Pancreas (tissue), 10 donors: ENCODE measurements around the gene LRFN2. TPM values are rescaled to one million over a fixed set of nuclear protein-coding genes. Genes with fewer than 3 reads are reported as not detected.

ENCODE experiments used
- ATAC-seq, 4 donors: fragments of 200-7000 bp; cut with Tn5 transposase; one replicate each; pipeline versions ENCODE4 v1.8.0 to v1.9.1; 2020; ENCODE audit warnings: mild to moderate bottlenecking in 4 of 4, moderate library complexity in 4 of 4
- DNase-seq, 6 donors: peaks; one replicate each; pipeline ENCODE4 v3.0.0-alpha.2; 2020
- FAIRE-seq: peaks from 2 replicates; lab custom pipeline; 2012; peaks lifted over from hg19 to GRCh38; lab: Jason Lieb, UNC
- H3K27ac ChIP-seq, 4 donors: fragments of 200-600 bp; sonication (generic); 1 replicate in 3 of 4; 2 replicates in 1 of 4; pipeline versions ENCODE4 v1.5.0 to v1.8.0; 2020
- H3K27me3 ChIP-seq, 4 donors: fragments of 200-600 bp; one replicate each; pipeline ENCODE4 v1.8.0; 2021
- H3K36me3 ChIP-seq, 3 donors: fragments of 200-600 bp; sonication (generic) in 1 of 3; one replicate each; pipeline versions ENCODE4 v1.5.0 to v1.8.0; 2020 to 2021
- H3K4me1 ChIP-seq, 3 donors: fragments of 200-600 bp; one replicate each; pipeline ENCODE4 v1.8.0; 2021
- H3K4me3 ChIP-seq, 4 donors: fragments of 200-600 bp; sonication (generic) in 2 of 4; one replicate each; pipeline versions ENCODE4 v1.5.0 to v1.8.0; 2020 to 2021
- H3K9me3 ChIP-seq, 4 donors: fragments of 200-600 bp; one replicate each; pipeline ENCODE4 v1.8.0; 2021
- CTCF ChIP-seq, 4 donors: fragments of 200-600 bp; sonication (generic) in 3 of 4; IDR thresholded peaks; one replicate each; pipeline versions ENCODE4 v1.5.0 to v1.8.0; 2021; ENCODE audit warnings: antibody characterized with exemption in 4 of 4
- WGBS, 2 donors: extraction: QIAGEN DNeasy Blood & Tissue Kit; methylation state at CpG; one replicate each; pipeline ENCODE4 v1.1.7; 2013; 5-methylcytosine and 5-hydroxymethylcytosine counted together
- intact Hi-C, 3 donors: fragments of 100-400 bp; cut with DNase I; formaldehyde crosslinking; loops; one replicate each; pipeline versions ENCODE4 v1.11.1 to v1.14.2; 2022
- polyA plus RNA-seq, 2 donors: library from polyadenylated mRNA; stranded (reverse); fragments of 200-250 nt; gene quantifications; one replicate each; pipeline ENCODE4 v1.2.3, GENCODE V29; 2013
- total RNA-seq, 6 donors: library from RNA; stranded (reverse); fragmentation: NEBNext Ultra II Directional in 4 of 6; extraction: Animal tissue kit (Norgen Biotek cat#: 25700) in 4 of 6; gene quantifications; one replicate each; pipeline versions ENCODE4 v1.2.1 to v1.2.4, GENCODE V29; 2021 to 2023
- donor health status: healthy with polysubstance abuse.
- donor health status: DM: no; HTN: no; CAD: no; lungs with moderate emphysema.
- donor health status: DM: no; HTN: no; CAD: no.
- donor health status: control.
- donor health status: control.
- donor health status: Bipolar disorder and iron deficiency.
- donor health status: DM: yes; HTN: yes; CAD: no.
- donor health status: DM: no; HTN: no; CAD: no.
- donor health status: DM: no; HTN: no; CAD: no.
- donor health status: DM: yes; HTN: yes; CAD: no.

LRFN2 gene
- total and polyA plus RNA-seq, 8 donors, result 0.22 to 1.5 (median 0.54) TPM

- Histone ChIP-seq H3K27ac (no peak overlapping the region), H3K36me3 (no peaks in the 10 kb centered on the region), H3K4me3 (no peak overlapping the region), H3K9me3 (no peaks in the 10 kb centered on the region), H3K4me1 (no peaks in the 10 kb centered on the region), H3K27me3 (no peaks in the 10 kb centered on the region)
- intact Hi-C loops, result no loop called here
- TF ChIP-seq CTCF (IDR thresholded peaks at IDR 0.05), result no peak
- peak; percentile 35 to 73 (median 43) for ATAC-seq
- no peak for FAIRE-seq
- peak in 2 of 6 donors; percentile 16 to 52 for DNase-seq
- WGBS, 2 donors, result 54 to 55% methylated on average over 4 of the region's 4 CpGs
Measured at GRCh38 chr6:40425192-40425919, 161.8 kb downstream of the LRFN2 start.

- no peak for FAIRE-seq
Measured at GRCh38 chr6:40422046-40422445, 165.1 kb downstream of the LRFN2 start.

DNA sequence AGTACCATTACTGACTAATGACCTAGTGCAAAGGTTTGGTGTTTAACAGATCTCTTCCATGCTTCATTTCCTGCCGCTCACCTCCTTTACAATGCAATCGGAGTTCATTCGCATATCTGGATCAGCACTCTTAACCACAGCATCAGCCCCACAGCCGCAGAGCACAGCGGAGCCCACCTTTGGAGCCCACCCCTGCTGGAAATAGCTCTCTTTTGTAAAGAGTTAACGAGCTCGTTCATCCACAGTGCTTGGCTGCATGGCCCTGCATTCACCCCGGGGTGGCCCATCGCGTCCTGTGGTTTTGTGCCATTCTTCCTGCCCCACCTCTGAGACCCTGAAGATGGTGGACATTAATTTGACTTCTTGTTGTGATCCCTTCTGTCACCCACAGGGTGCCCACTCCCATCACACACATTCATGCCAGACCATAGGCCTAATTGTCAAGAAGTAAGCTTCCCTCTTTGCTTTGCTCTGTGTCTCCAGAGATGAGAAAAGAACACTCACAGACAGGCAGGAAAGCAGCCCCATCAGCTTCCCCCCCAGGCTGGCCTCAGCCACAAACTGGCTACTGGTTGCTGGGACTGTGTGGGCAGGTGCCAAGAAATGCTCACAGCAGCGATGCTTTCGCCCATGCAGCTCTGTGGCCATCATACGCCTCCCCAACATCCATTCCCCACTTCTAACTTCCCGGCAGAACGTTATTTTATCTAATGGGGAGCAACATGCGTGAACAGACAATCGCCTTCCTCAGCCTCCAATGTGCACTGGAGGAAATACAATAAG, 167.0 kb downstream of the LRFN2 start:
- no peak for ATAC-seq
- no peak for FAIRE-seq
- intact Hi-C loops, result no loop called here
- DNase-seq, result no peak
- 85 to 89% methylated on average over 17 of the region's 17 CpGs for WGBS, 2 donors
- no peaks in the 10 kb centered on the region for H3K27me3 ChIP-seq
- H3K4me1 ChIP-seq, result no peaks in the 10 kb centered on the region
- no peak overlapping the region for H3K4me3 ChIP-seq
- H3K9me3 ChIP-seq, result no peaks in the 10 kb centered on the region
- no peaks in the 10 kb centered on the region for H3K36me3 ChIP-seq
- TF ChIP-seq CTCF (IDR thresholded peaks at IDR 0.05), result no peak
- H3K27ac ChIP-seq, result no peak overlapping the region

More at GRCh38 chr6:40422046-40422445, 165.1 kb downstream of the LRFN2 start:
- 66 to 74% methylated on average over 1 of the region's 1 CpG for WGBS, 2 donors
- Histone ChIP-seq H3K9me3 (no peaks in the 10 kb centered on the region), H3K36me3 (no peaks in the 10 kb centered on the region), H3K27me3 (no peaks in the 10 kb centered on the region), H3K27ac (no peak overlapping the region), H3K4me1 (no peaks in the 10 kb centered on the region), H3K4me3 (no peak overlapping the region)
- TF ChIP-seq CTCF (IDR thresholded peaks at IDR 0.05), result no peak
- no peak for DNase-seq
- intact Hi-C loops, result no loop called here
- no peak for ATAC-seq

- Histone ChIP-seq H3K4me1 (no peaks in the 10 kb centered on the region), H3K36me3 (no peaks in the 10 kb centered on the region), H3K4me3 (no peak overlapping the region), H3K9me3 (no peaks in the 10 kb centered on the region), H3K27ac (no peak overlapping the region), H3K27me3 (no peaks in the 10 kb centered on the region)
- no peak for TF ChIP-seq CTCF (IDR thresholded peaks at IDR 0.05)
- peak in 2 of 4 donors; percentile 58 to 97 for ATAC-seq
- no peak for FAIRE-seq
- no peak for DNase-seq
- 88 to 95% methylated on average over 1 of the region's 1 CpG for WGBS, 2 donors
- intact Hi-C loops, result no loop called here
Measured at GRCh38 chr6:40419377-40419776, 167.8 kb downstream of the LRFN2 start.
